ENCODE results near the gene TNPO3.
A peak's percentile ranks its signal among the peaks of the same experiment; 100 is the strongest.
"Not testable (repeated sequence)": the region's sequence is repeated elsewhere in the genome, so short reads cannot be mapped to it uniquely, and the experiment has no call there.

Gene TNPO3

DNA sequence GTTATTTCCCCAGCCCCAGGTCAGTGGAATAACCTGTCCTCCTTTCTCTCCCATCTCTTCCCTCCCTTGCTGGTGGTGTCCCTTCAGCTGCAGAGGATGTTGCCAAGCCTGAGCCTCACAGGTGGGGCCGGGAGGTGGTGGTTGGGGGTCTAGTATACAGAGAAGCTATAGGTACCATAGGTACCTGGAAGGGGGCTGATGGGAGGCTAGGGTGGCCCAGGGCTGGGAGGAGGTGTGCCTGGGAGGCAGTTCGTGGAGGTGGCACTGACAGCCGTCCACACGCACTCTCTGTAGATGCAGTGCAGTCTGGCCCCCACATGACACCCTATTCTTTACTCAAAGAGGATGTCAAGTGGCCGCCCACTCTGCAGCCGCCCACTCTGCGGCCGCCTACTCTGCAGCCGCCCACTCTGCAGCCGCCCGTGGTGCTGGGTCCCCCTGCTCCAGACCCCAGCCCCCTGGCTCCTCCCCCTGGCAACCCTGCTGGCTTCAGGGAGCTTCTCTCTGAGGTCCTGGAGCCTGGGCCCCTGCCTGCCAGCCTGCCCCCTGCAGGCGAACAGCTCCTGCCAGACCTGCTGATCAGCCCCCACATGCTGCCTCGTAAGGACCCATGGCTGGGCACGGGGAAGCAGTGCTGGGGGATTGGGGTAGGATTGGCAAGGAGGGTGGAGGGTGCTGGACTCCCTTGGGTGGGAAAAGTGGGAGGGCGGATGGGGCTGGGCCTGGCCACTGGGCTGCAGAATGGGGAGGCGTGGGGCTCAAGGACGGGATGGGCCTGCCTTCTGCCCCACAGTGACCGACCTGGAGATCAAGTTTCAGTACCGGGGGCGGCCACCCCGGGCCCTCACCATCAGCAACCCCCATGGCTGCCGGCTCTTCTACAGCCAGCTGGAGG, 107.7 kb downstream of the TNPO3 start:
- H3K36me3 ChIP-seq (ENCODE audit: insufficient read depth), result no peaks in the 10 kb centered on the region
- no peak overlapping the region for H3K4me3 ChIP-seq (IDR thresholded peaks at IDR 0.05; ENCODE audit: insufficient read depth, low read depth, low read length)
- H4K20me1 ChIP-seq (ENCODE audit: insufficient read depth), result no peaks in the 10 kb centered on the region
- no peak overlapping the region for H3K9ac ChIP-seq
- no peaks in the 10 kb centered on the region for H3K79me2 ChIP-seq (ENCODE audit: insufficient read depth, low read depth)
- H3K27ac ChIP-seq, result no peak overlapping the region
- H2AFZ ChIP-seq (ENCODE audit: low read depth), result no peak overlapping the region
- no peak overlapping the region for H3K4me2 ChIP-seq
- H3K4me1 ChIP-seq (ENCODE audit: low read depth, poor library complexity, severe bottlenecking), result no peaks in the 10 kb centered on the region
- TF ChIP-seq, protein P1, sequence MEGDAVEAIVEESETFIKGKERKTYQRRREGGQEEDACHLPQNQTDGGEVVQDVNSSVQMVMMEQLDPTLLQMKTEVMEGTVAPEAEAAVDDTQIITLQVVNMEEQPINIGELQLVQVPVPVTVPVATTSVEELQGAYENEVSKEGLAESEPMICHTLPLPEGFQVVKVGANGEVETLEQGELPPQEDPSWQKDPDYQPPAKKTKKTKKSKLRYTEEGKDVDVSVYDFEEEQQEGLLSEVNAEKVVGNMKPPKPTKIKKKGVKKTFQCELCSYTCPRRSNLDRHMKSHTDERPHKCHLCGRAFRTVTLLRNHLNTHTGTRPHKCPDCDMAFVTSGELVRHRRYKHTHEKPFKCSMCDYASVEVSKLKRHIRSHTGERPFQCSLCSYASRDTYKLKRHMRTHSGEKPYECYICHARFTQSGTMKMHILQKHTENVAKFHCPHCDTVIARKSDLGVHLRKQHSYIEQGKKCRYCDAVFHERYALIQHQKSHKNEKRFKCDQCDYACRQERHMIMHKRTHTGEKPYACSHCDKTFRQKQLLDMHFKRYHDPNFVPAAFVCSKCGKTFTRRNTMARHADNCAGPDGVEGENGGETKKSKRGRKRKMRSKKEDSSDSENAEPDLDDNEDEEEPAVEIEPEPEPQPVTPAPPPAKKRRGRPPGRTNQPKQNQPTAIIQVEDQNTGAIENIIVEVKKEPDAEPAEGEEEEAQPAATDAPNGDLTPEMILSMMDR (conservative IDR thresholded peaks at IDR 0.05; ENCODE audit: low read depth, low read length), result peak; percentile 48
- H3K27me3 ChIP-seq (ENCODE audit: insufficient read depth, low read depth), result no peaks in the 10 kb centered on the region

DNA sequence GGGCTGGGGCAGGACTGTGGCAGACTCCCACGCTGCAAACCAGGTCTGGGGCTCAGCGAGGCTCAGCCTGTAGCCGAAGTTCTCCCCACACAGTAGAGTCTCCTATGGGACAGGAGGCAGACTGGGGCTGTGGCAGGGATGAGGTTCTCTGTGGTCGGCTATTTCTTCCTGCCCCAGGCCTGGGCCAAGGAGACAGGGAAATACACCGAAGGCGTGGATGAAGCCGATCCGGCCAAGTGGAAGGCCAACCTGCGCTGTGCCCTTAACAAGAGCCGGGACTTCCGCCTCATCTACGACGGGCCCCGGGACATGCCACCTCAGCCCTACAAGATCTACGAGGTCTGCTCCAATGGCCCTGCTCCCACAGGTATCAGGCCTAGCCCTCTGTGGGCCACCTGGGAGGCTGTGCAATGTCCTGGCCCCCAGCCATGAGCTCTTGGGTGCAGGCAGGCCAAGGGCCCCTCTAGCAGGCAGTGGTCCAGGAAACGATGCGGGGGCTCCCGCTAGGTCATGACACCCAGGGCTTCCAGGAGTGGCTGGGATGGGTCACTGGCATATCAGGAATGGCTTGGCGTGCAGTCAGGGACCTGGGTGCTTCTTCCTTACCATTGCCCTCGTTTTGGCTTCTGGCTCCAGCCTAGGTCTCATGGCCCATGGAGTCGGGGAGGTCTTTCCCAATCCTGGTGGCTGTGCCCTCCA, 109.1 kb downstream of the TNPO3 start:
- Histone ChIP-seq H3K4me1 (ENCODE audit: low read depth, poor library complexity, severe bottlenecking) (peaks cover 13% of the 10 kb centered on the region), H3K36me3 (ENCODE audit: insufficient read depth) (no peaks in the 10 kb centered on the region), H3K79me2 (ENCODE audit: insufficient read depth, low read depth) (no peaks in the 10 kb centered on the region)

GRCh38 chr7:128944487-128945236, 110.2 kb downstream of the TNPO3 start:
- H3K4me1 ChIP-seq (ENCODE audit: low read depth, poor library complexity, severe bottlenecking), result peaks cover 23% of the 10 kb centered on the region

More for the DNA sequence above, 109.1 kb downstream of the TNPO3 start:
- H2AFZ ChIP-seq (ENCODE audit: low read depth), result no peak overlapping the region
- H3K4me2 ChIP-seq, result no peak overlapping the region
- H3K27me3 ChIP-seq (ENCODE audit: insufficient read depth, low read depth), result no peaks in the 10 kb centered on the region
- no peak overlapping the region for H3K4me3 ChIP-seq (IDR thresholded peaks at IDR 0.05; ENCODE audit: insufficient read depth, low read depth, low read length)
- no peak overlapping the region for H3K9ac ChIP-seq
- no peaks in the 10 kb centered on the region for H4K20me1 ChIP-seq (ENCODE audit: insufficient read depth)
- TF ChIP-seq, protein P1 (conservative IDR thresholded peaks at IDR 0.05; ENCODE audit: low read depth, low read length), result no peak
- H3K27ac ChIP-seq, result no peak overlapping the region

GRCh38 chr7:128943251-128943650, 111.7 kb downstream of the TNPO3 start:
- H2AFZ ChIP-seq (ENCODE audit: low read depth); H3K4me3 ChIP-seq (IDR thresholded peaks at IDR 0.05; ENCODE audit: insufficient read depth, low read depth, low read length); H3K9ac ChIP-seq; H3K27ac ChIP-seq; H3K4me2 ChIP-seq; H3K27me3 ChIP-seq (ENCODE audit: insufficient read depth, low read depth); H4K20me1 ChIP-seq (ENCODE audit: insufficient read depth); H3K79me2 ChIP-seq (ENCODE audit: insufficient read depth, low read depth); H3K36me3 ChIP-seq (ENCODE audit: insufficient read depth): not testable (repeated sequence)
- H3K4me1 ChIP-seq (ENCODE audit: low read depth, poor library complexity, severe bottlenecking), result peaks cover 30% of the 10 kb centered on the region

More at GRCh38 chr7:128944487-128945236, 110.2 kb downstream of the TNPO3 start:
- Histone ChIP-seq H3K9ac (no peak overlapping the region), H3K36me3 (ENCODE audit: insufficient read depth) (no peaks in the 10 kb centered on the region), H3K27me3 (ENCODE audit: insufficient read depth, low read depth) (no peaks in the 10 kb centered on the region), H2AFZ (ENCODE audit: low read depth) (no peak overlapping the region), H3K27ac (no peak overlapping the region), H3K79me2 (ENCODE audit: insufficient read depth, low read depth) (no peaks in the 10 kb centered on the region), H3K4me2 (no peak overlapping the region), H4K20me1 (ENCODE audit: insufficient read depth) (no peaks in the 10 kb centered on the region), H3K4me3 (IDR thresholded peaks at IDR 0.05; ENCODE audit: insufficient read depth, low read depth, low read length) (no peak overlapping the region)
- TF ChIP-seq, protein P1 (conservative IDR thresholded peaks at IDR 0.05; ENCODE audit: low read depth, low read length), result no peak

All from KMS-11 (cell line).